GM23248 (cell line): ENCODE results near the gene CENPL.

ENCODE experiments used
- EZH2 ChIP-seq: fragments of 200-600 bp; sonication (generic); IDR thresholded peaks from 2 replicates; pipeline ENCODE4 v1.6.1; 2018; ENCODE audit warnings: antibody characterized with exemption, mild to moderate bottlenecking; ENCODE audit not compliant: insufficient read depth, poor library complexity, severe bottlenecking
- EZH2phosphoT487 ChIP-seq: fragments of 200-600 bp; sonication (generic); IDR thresholded peaks from 2 replicates; pipeline ENCODE4 v1.6.1; 2018; ENCODE audit warnings: antibody characterized with exemption, moderate library complexity, mild to moderate bottlenecking, low read depth; ENCODE audit not compliant: insufficient read depth

DNA sequence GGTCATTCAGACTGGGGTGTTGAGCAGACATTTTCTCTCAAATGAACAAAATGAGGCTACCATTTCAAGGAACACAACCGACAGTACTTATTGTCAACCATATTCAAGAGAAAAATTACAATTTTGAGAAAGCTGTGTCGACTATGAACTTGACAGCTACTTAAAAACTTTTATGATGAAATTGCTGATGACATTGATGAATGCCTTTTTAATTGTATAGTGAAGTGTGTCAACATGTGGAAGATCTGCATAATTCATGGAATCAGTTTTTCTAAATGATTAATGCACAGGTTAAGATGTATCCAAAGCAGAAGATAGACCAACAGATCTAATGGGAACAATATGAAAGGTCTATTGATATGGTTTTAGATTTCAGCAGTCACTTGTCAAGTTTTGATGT is 34.8 kb downstream of the CENPL start:
- TF ChIP-seq EZH2phosphoT487 (no peak), EZH2 (no peak)
